Breast epithelium (tissue), 3 donors: ENCODE measurements around the gene SRP72.

Experiments
- CTCF ChIP-seq, 3 donors: fragments of 450-650 bp; IDR thresholded peaks; one replicate each; pipeline ENCODE4 v1.5.1; 2016 to 2017; ENCODE audit warnings: antibody characterized with exemption in 3 of 3, mild to moderate bottlenecking in 3 of 3, moderate library complexity in 3 of 3
- POLR2A ChIP-seq: fragments of 450-650 bp; IDR thresholded peaks from one replicate; pipeline ENCODE4 v1.6.1; 2016; ENCODE audit warnings: antibody characterized with exemption, mild to moderate bottlenecking, moderate library complexity
- POLR2AphosphoS5 ChIP-seq, 3 donors: sonication (generic); formaldehyde crosslinking; IDR thresholded peaks; one replicate each; pipeline ENCODE4 v1.6.1; 2017; ENCODE audit warnings: antibody characterized with exemption in 3 of 3

GRCh38 chr4:56551516-56551915, 84.1 kb downstream of the SRP72 start:
- TF ChIP-seq CTCF (IDR thresholded peaks at IDR 0.05): no peak
- TF ChIP-seq POLR2AphosphoS5 (IDR thresholded peaks at IDR 0.05): no peak
- no peak for TF ChIP-seq POLR2A
